GM12878 (cell line): ENCODE results near the gene SLC7A1.

Experiments
- CEBPB ChIP-seq, 2 experiments: fragments of 150-350 bp in 1 of 2; IDR thresholded peaks; 2 replicates each; pipeline ENCODE4 v1.6.1; 2012 to 2014; ENCODE audit warnings: low read depth in 2 of 2, low read length in 2 of 2, borderline replicate concordance in 1 of 2, inconsistent platforms in 1 of 2
- CTCF ChIP-seq, 3 experiments: IDR thresholded peaks in 2 of 3; conservative IDR thresholded peaks in 1 of 3; 2 replicates each; pipeline ENCODE4 v1.5.1; 2011; ENCODE audit warnings: low read depth in 3 of 3, low read length in 3 of 3, mild to moderate bottlenecking in 3 of 3, control low read depth in 2 of 3, moderate library complexity in 2 of 3, inconsistent platforms in 1 of 3, mixed read lengths in 1 of 3; ENCODE audit not compliant: control insufficient read depth in 2 of 3, insufficient read depth in 1 of 3; ENCODE audit errors: extremely low read depth in 1 of 3
- EP300 ChIP-seq, 2 experiments: fragments of 150-350 bp in 1 of 2; IDR thresholded peaks; 2 replicates each; pipeline ENCODE4 v1.6.1; 2011 to 2012; ENCODE audit warnings: low read depth in 2 of 2, low read length in 2 of 2, borderline replicate concordance in 1 of 2, improper control_type of control experiment in 1 of 2, inconsistent platforms in 1 of 2; ENCODE audit not compliant: control insufficient read depth in 1 of 2
- EZH2 ChIP-seq: IDR thresholded peaks from 2 replicates; pipeline ENCODE4 v1.6.1; 2012; ENCODE audit warnings: low read depth, mild to moderate bottlenecking, control low read depth, inconsistent platforms, low read length, borderline replicate concordance; ENCODE audit not compliant: control insufficient read depth
- FOXM1 ChIP-seq: IDR thresholded peaks from 2 replicates; pipeline ENCODE4 v1.6.1; 2012; ENCODE audit warnings: low read depth, mild to moderate bottlenecking, inconsistent platforms, low read length, moderate library complexity
- NFIC ChIP-seq: IDR thresholded peaks from 2 replicates; pipeline ENCODE4 v1.6.1; 2012; ENCODE audit warnings: low read depth, mild to moderate bottlenecking, inconsistent platforms, low read length, moderate library complexity
- TAF1 ChIP-seq: IDR thresholded peaks from 2 replicates; pipeline ENCODE4 v1.6.1; 2011; ENCODE audit warnings: mild to moderate bottlenecking, low read depth, low read length, borderline replicate concordance
- YBX1 ChIP-seq: fragments of 450-650 bp; IDR thresholded peaks from 2 replicates; pipeline ENCODE4 v1.6.1; 2016; ENCODE audit warnings: antibody characterized with exemption
- ZZZ3 ChIP-seq: IDR thresholded peaks from 2 replicates; pipeline ENCODE4 v1.6.1; 2011; ENCODE audit warnings: low read depth; ENCODE audit not compliant: control insufficient read depth, insufficient read length

- TF ChIP-seq NFIC (no peak), CEBPB (IDR thresholded peaks at IDR 0.05; ENCODE audit: borderline replicate concordance in 1 of 2, low read depth in 2 of 2, low read length in 2 of 2) (no peak), CTCF (IDR thresholded peaks at IDR 0.05 in 2 of 3, conservative IDR thresholded peaks at IDR 0.05 in 1 of 3; ENCODE audit: control insufficient read depth in 2 of 3, extremely low read depth in 1 of 3, insufficient read depth in 1 of 3, low read depth in 3 of 3, low read length in 3 of 3) (no peak), YBX1 (no peak), EZH2 (no peak), FOXM1 (no peak), EP300 (IDR thresholded peaks at IDR 0.05; ENCODE audit: borderline replicate concordance in 1 of 2, control insufficient read depth in 1 of 2, low read depth in 2 of 2, low read length in 2 of 2) (no peak), TAF1 (no peak), ZZZ3 (no peak)
Measured at GRCh38 chr13:29607465-29607864, 12.0 kb upstream of the SLC7A1 start.
